ENCODE data around the gene KCNG4. TPM values are rescaled to one million over a fixed set of nuclear protein-coding genes. Genes with fewer than 3 reads are reported as not detected.

Gene KCNG4
- total and polyA plus RNA-seq, 2 donors from 2014 or later: not detected

- no peaks in the 10 kb centered on the region for H3K4me1 ChIP-seq (ENCODE audit: control insufficient read depth in 2 of 3, insufficient read depth in 2 of 3, low read depth in 1 of 3, low read length in 3 of 3)
- H3K9me3 ChIP-seq (ENCODE audit: control insufficient read depth in 2 of 3, insufficient read depth in 1 of 3, low read length in 3 of 3): no peaks in the 10 kb centered on the region
- FAIRE-seq: no peak
- no peak overlapping the region for H3K27ac ChIP-seq (ENCODE audit: low read depth in 2 of 2, low read length in 2 of 2)
- peak in 3 of 5 donors; percentile 25 to 62 (median 51) for DNase-seq
- no peaks in the 10 kb centered on the region for H3K27me3 ChIP-seq (ENCODE audit: control insufficient read depth, insufficient read depth, low read length)
- intact Hi-C loops (cut with DNase I): no loop called here
- H3K9ac ChIP-seq (ENCODE audit: low read length in 3 of 3): no peak overlapping the region
- H3K4me3 ChIP-seq (ENCODE audit: low read length in 3 of 3): no peak overlapping the region
- H3K36me3 ChIP-seq (ENCODE audit: control insufficient read depth in 2 of 3, insufficient read depth in 3 of 3, low read length in 3 of 3): no peaks in the 10 kb centered on the region
- TF ChIP-seq CTCF (IDR thresholded peaks at IDR 0.05; ENCODE audit: borderline replicate concordance, extremely low read depth, insufficient read depth): no peak
Measured at GRCh38 chr16:84194470-84195200, 45.2 kb downstream of the KCNG4 start.

- Histone ChIP-seq H3K36me3 (ENCODE audit: control insufficient read depth in 2 of 3, insufficient read depth in 3 of 3, low read length in 3 of 3) (no peaks in the 10 kb centered on the region), H3K4me1 (ENCODE audit: control insufficient read depth in 2 of 3, insufficient read depth in 2 of 3, low read depth in 1 of 3, low read length in 3 of 3) (no peaks in the 10 kb centered on the region), H3K9ac (ENCODE audit: low read length in 3 of 3) (no peak overlapping the region), H3K4me3 (ENCODE audit: low read length in 3 of 3) (no peak overlapping the region), H3K9me3 (ENCODE audit: control insufficient read depth in 2 of 3, insufficient read depth in 1 of 3, low read length in 3 of 3) (no peaks in the 10 kb centered on the region), H3K27ac (ENCODE audit: low read depth in 2 of 2, low read length in 2 of 2) (no peak overlapping the region), H3K27me3 (ENCODE audit: control insufficient read depth, insufficient read depth, low read length) (no peaks in the 10 kb centered on the region)
- DNase-seq (peak in 1 of 5 donors; percentile 21), FAIRE-seq (no peak)
- intact Hi-C loops (cut with DNase I): no loop called here
- no peak for TF ChIP-seq CTCF (IDR thresholded peaks at IDR 0.05; ENCODE audit: borderline replicate concordance, extremely low read depth, insufficient read depth)
Measured at GRCh38 chr16:84194018-84194417, 45.8 kb downstream of the KCNG4 start.

GRCh38 chr16:84193480-84193879 lies 46.3 kb downstream of the KCNG4 start:
- H3K9ac ChIP-seq (ENCODE audit: low read length in 3 of 3): no peak overlapping the region
- H3K27me3 ChIP-seq (ENCODE audit: control insufficient read depth, insufficient read depth, low read length): no peaks in the 10 kb centered on the region
- DNase-seq (no peak), FAIRE-seq (no peak)
- no peaks in the 10 kb centered on the region for H3K9me3 ChIP-seq (ENCODE audit: control insufficient read depth in 2 of 3, insufficient read depth in 1 of 3, low read length in 3 of 3)
- intact Hi-C loops (cut with DNase I): no loop called here
- no peak overlapping the region for H3K27ac ChIP-seq (ENCODE audit: low read depth in 2 of 2, low read length in 2 of 2)
- TF ChIP-seq CTCF (IDR thresholded peaks at IDR 0.05; ENCODE audit: borderline replicate concordance, extremely low read depth, insufficient read depth): no peak
- H3K4me1 ChIP-seq (ENCODE audit: control insufficient read depth in 2 of 3, insufficient read depth in 2 of 3, low read depth in 1 of 3, low read length in 3 of 3): no peaks in the 10 kb centered on the region
- no peak overlapping the region for H3K4me3 ChIP-seq (ENCODE audit: low read length in 3 of 3)
- no peaks in the 10 kb centered on the region for H3K36me3 ChIP-seq (ENCODE audit: control insufficient read depth in 2 of 3, insufficient read depth in 3 of 3, low read length in 3 of 3)
